Neural crest cell (in vitro differentiated cells): ENCODE results near the gene DIP2C. TPM values are rescaled to one million over a fixed set of nuclear protein-coding genes. Genes with fewer than 3 reads are reported as not detected.

ENCODE experiments used
- DNase-seq: peaks from one replicate; pipeline ENCODE4 v3.0.0; 2021; ENCODE audit warnings: low read depth, mixed read lengths, low spot score
- H3K27ac Mint-ChIP-seq: one replicate; pipeline ENCODE4 v1.8.0; 2021; ENCODE audit warnings: mild to moderate bottlenecking, mixed read lengths; ENCODE audit not compliant: unreplicated experiment
- H3K27me3 Mint-ChIP-seq: 2 replicates; pipeline ENCODE4 v1.8.0; 2021; ENCODE audit warnings: low read depth, mild to moderate bottlenecking, mixed read lengths
- H3K36me3 Mint-ChIP-seq: 2 replicates; pipeline ENCODE4 v1.8.0; 2021; ENCODE audit warnings: low read depth, mild to moderate bottlenecking, mixed read lengths
- H3K4me1 Mint-ChIP-seq: 2 replicates; pipeline ENCODE4 v1.8.0; 2021; ENCODE audit warnings: mixed read lengths
- H3K4me3 Mint-ChIP-seq: one replicate; pipeline ENCODE4 v1.8.0; 2021; ENCODE audit warnings: mild to moderate bottlenecking, mixed read lengths
- H3K9me3 Mint-ChIP-seq: 2 replicates; pipeline ENCODE4 v1.8.0; 2021; ENCODE audit warnings: mixed read lengths
- total RNA-seq: library from RNA; stranded (reverse); gene quantifications from 2 replicates; pipeline ENCODE4 v1.2.1, GENCODE V29; 2021
- TF ChIP-seq, protein P1 (sequence below): fragments of 200-600 bp; sonication (generic); conservative IDR thresholded peaks from 2 replicates; pipeline ENCODE4 v1.5.0; 2021; ENCODE audit warnings: antibody characterized with exemption, mild to moderate bottlenecking

The DIP2C gene
- total RNA-seq, 1 donor from 2014 or later: 21.7 TPM

DNA sequence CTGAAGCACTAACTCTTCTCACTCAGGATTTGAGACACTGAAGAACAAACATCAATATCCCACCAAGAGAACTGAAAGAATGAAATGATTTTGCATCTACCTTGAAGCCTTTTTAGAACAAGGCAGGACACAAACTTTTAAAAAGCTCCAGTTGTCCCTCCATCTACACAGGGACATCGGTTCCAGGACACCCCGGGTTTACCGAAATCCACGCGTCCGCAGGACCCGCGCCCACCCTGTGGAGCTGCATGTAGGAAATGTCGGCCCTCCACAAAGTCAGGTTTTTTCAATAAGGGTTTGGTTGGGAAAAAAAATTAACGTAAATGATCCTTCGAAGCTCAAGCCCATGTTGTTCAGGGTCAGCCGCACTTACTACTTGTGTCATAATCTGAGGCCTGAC lies 94.0 kb downstream of the DIP2C start:
- peaks cover 25% of the 10 kb centered on the region for H3K4me1 Mint-ChIP-seq
- no peaks in the 10 kb centered on the region for H3K9me3 Mint-ChIP-seq
- H3K27me3 Mint-ChIP-seq: no peaks in the 10 kb centered on the region
- no peaks in the 10 kb centered on the region for H3K36me3 Mint-ChIP-seq
- TF ChIP-seq, protein P1, sequence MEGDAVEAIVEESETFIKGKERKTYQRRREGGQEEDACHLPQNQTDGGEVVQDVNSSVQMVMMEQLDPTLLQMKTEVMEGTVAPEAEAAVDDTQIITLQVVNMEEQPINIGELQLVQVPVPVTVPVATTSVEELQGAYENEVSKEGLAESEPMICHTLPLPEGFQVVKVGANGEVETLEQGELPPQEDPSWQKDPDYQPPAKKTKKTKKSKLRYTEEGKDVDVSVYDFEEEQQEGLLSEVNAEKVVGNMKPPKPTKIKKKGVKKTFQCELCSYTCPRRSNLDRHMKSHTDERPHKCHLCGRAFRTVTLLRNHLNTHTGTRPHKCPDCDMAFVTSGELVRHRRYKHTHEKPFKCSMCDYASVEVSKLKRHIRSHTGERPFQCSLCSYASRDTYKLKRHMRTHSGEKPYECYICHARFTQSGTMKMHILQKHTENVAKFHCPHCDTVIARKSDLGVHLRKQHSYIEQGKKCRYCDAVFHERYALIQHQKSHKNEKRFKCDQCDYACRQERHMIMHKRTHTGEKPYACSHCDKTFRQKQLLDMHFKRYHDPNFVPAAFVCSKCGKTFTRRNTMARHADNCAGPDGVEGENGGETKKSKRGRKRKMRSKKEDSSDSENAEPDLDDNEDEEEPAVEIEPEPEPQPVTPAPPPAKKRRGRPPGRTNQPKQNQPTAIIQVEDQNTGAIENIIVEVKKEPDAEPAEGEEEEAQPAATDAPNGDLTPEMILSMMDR: no peak
- H3K27ac Mint-ChIP-seq: no peak overlapping the region
- no peak for DNase-seq
- no peak overlapping the region for H3K4me3 Mint-ChIP-seq

DNA sequence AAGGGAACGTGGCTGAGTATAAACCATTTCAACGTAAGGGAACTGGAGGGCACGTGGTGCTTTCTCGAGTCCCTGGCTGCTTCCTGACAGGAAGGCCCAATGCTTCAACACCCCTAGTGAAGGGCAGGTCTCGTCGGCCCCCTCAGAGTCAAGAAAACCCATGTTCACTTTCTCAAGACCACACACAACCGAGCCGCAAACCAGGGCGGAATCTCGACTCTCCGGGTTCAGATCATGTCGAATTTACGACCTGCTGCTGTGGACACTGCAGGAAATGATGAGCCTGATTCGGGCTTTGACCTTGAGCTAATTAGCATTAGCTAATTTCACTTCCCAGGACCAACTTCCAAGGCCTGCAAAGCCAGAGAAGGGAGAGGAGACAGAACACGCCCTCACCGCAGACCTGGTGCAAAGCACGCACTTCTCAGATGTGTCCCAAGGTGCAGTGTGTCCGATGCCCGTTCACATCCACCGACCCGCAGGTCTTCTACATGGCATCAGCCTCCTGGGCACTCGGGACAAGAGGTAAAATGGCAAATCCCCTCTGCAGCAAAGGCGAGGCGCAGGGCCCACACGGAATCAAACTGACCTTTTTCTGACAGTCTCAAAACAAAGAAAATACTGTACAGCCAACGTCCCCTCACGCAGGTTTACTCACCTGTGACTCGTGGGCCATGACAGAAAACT lies 94.7 kb downstream of the DIP2C start:
- Mint-ChIP-seq H3K4me3 (no peak overlapping the region), H3K4me1 (peaks cover 33% of the 10 kb centered on the region), H3K27me3 (no peaks in the 10 kb centered on the region), H3K36me3 (no peaks in the 10 kb centered on the region), H3K27ac (no peak overlapping the region), H3K9me3 (no peaks in the 10 kb centered on the region)
- DNase-seq: no peak
- TF ChIP-seq, protein P1: no peak

DNA sequence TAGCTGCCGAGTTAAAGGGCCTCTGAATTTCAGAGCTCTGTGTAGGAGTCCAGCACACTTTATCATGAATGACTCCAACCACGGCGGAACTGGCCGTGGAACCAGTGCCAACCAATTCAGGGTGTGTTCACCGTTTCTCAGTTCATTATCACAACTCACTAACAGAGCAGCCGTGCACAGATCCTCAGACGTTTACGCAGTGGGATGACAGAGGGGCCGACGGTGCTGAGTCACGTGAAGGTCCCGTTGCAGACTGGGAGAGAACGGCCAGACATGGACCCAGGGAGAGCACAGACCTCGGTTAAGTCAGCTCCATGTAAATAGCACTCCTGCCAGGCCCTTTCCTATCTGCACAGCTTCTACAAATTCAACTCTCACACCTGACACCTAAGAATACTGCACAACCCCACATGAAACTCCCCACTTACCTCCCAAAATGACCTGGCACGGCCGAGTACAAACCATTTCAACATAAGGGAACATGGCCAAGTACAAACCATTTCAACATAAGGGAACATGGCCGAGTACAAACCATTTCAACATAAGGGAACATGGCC lies 95.5 kb downstream of the DIP2C start:
- H3K4me3 Mint-ChIP-seq: no peak overlapping the region
- H3K27ac Mint-ChIP-seq: peak overlapping the region; percentile 50
- H3K36me3 Mint-ChIP-seq: no peaks in the 10 kb centered on the region
- DNase-seq: no peak
- H3K27me3 Mint-ChIP-seq: no peaks in the 10 kb centered on the region
- no peaks in the 10 kb centered on the region for H3K9me3 Mint-ChIP-seq
- peaks cover 35% of the 10 kb centered on the region for H3K4me1 Mint-ChIP-seq
- TF ChIP-seq, protein P1: no peak

GRCh38 chr10:593421-593820 lies 96.0 kb downstream of the DIP2C start:
- Mint-ChIP-seq H3K4me3 (no peak overlapping the region), H3K9me3 (no peaks in the 10 kb centered on the region), H3K36me3 (no peaks in the 10 kb centered on the region), H3K27me3 (no peaks in the 10 kb centered on the region), H3K4me1 (peaks cover 30% of the 10 kb centered on the region), H3K27ac (no peak overlapping the region)
- no peak for DNase-seq
- TF ChIP-seq, protein P1: no peak

DNA sequence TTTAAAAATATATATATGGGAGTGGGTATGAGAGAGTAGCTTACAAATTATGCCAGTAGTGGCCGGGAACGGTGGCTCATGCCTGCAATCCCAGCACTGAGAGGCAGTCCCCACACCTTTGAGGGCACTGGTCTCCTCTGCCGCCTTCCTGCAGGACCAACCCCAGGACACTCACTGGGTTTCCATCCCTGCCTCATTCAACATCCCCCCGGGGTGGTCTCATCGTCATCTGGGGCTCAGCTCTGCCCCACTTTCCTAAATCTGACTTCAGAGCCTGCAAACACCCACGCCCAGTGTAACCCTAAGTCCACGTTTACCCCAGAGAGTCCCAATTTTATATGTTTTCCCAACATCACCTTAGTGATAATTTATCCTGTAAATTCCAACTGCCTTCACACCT lies 96.5 kb downstream of the DIP2C start:
- TF ChIP-seq, protein P1: no peak
- H3K4me3 Mint-ChIP-seq: no peak overlapping the region
- no peaks in the 10 kb centered on the region for H3K27me3 Mint-ChIP-seq
- no peaks in the 10 kb centered on the region for H3K9me3 Mint-ChIP-seq
- DNase-seq: no peak
- no peaks in the 10 kb centered on the region for H3K36me3 Mint-ChIP-seq
- H3K27ac Mint-ChIP-seq: no peak overlapping the region
- peaks cover 26% of the 10 kb centered on the region for H3K4me1 Mint-ChIP-seq
